UCSD-AML1 (cell line): ENCODE results near the gene NSD2.
"Not testable (repeated sequence)": the region's sequence is repeated elsewhere in the genome, so short reads cannot be mapped to it uniquely, and the experiment has no call there.

ENCODE experiments used
- DNase-seq: peaks from one replicate; lab custom pipeline; 2025; ENCODE audit not compliant: unreplicated experiment; lab: John Stamatoyannopoulos, UW

Gene NSD2

GRCh38 chr4:1896658-1896991 lies 25.4 kb downstream of the NSD2 start:
- no peak for DNase-seq

- no peak for DNase-seq
Measured at GRCh38 chr4:1898007-1898406, 26.8 kb downstream of the NSD2 start.

GRCh38 chr4:1898681-1899080 lies 27.5 kb downstream of the NSD2 start:
- DNase-seq, result no peak

- DNase-seq, result peak; percentile 58
Measured at GRCh38 chr4:1899149-1900086, 28.2 kb downstream of the NSD2 start.

- DNase-seq, result no peak
Measured at GRCh38 chr4:1900087-1900433, 28.9 kb downstream of the NSD2 start.

- no peak for DNase-seq
Measured at GRCh38 chr4:1900624-1901023, 29.4 kb downstream of the NSD2 start.

- no peak for DNase-seq
Measured at GRCh38 chr4:1901127-1901526, 29.9 kb downstream of the NSD2 start.

GRCh38 chr4:1902243-1902642 lies 31.1 kb downstream of the NSD2 start:
- no peak for DNase-seq

GRCh38 chr4:1903035-1903434 lies 31.8 kb downstream of the NSD2 start:
- no peak for DNase-seq

GRCh38 chr4:1904042-1904441 lies 32.8 kb downstream of the NSD2 start:
- no peak for DNase-seq

- DNase-seq, result no peak
Measured at GRCh38 chr4:1907848-1908525, 36.8 kb downstream of the NSD2 start.

- DNase-seq, result not testable (repeated sequence)
Measured at GRCh38 chr4:1909696-1910095, 38.5 kb downstream of the NSD2 start.

GRCh38 chr4:1910643-1911042 lies 39.5 kb downstream of the NSD2 start:
- peak; percentile 22 for DNase-seq

- DNase-seq, result not testable (repeated sequence)
Measured at GRCh38 chr4:1911316-1911715, 40.1 kb downstream of the NSD2 start.

- DNase-seq, result no peak
Measured at GRCh38 chr4:1922821-1923220, 51.6 kb downstream of the NSD2 start.

GRCh38 chr4:1927675-1928074 lies 56.5 kb downstream of the NSD2 start:
- DNase-seq, result no peak

- no peak for DNase-seq
Measured at GRCh38 chr4:1928356-1929239, 57.4 kb downstream of the NSD2 start.

GRCh38 chr4:1932736-1933135 lies 61.5 kb downstream of the NSD2 start:
- DNase-seq, result no peak

GRCh38 chr4:1933700-1934099 lies 62.5 kb downstream of the NSD2 start:
- no peak for DNase-seq

- no peak for DNase-seq
Measured at GRCh38 chr4:1937550-1937949, 66.4 kb downstream of the NSD2 start.

- no peak for DNase-seq
Measured at GRCh38 chr4:1938027-1938426, 66.8 kb downstream of the NSD2 start.
